Activated T-cell treated with anti-CD3 and anti-CD28 coated beads for 24 hours (primary cell): ENCODE measurements around the gene CIDEB.
A peak's percentile ranks its signal among the peaks of the same experiment; 100 is the strongest.

Experiments used
- DNase-seq: peaks from one replicate; pipeline ENCODE4 v3.0.0-alpha.2; 2020; ENCODE audit warnings: low read depth

CIDEB gene

DNA sequence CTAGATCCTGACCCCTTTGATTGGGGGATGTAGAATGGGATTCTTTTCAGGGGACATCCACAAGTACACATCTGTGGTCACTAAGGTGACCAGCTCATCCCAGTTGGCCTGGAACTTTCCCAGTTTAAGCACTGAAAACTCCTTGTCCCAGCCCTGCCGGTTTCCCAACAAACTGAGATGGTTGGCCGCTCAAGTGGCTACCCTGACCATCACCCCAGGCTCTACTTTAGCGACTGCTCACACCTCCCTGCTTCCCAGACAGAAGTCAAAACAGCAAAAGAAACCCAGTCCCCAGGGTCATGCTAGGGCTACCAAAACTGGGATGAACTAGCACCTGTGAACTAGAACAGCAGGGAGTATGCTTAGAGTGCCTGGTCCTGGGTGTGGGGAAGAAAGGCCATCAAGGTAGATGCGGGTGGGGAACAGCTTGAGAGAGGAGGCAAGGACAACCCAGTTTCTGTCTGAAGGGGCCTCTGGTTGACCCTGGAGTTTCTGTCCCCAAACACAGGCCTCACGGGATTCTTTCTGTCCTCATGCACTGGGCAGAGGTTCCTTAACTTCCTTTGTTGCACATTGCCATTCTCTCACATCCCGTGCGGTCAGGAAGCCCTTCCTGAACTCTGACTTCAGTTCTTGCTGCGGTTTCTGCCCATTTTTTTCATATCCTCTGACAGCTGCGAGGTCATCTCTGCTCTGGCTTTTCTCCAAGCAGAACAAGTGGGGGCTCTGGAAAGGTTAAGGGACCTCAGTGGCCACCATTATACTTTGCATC is 5.1 kb upstream of the CIDEB start:
- no peak for DNase-seq

DNA sequence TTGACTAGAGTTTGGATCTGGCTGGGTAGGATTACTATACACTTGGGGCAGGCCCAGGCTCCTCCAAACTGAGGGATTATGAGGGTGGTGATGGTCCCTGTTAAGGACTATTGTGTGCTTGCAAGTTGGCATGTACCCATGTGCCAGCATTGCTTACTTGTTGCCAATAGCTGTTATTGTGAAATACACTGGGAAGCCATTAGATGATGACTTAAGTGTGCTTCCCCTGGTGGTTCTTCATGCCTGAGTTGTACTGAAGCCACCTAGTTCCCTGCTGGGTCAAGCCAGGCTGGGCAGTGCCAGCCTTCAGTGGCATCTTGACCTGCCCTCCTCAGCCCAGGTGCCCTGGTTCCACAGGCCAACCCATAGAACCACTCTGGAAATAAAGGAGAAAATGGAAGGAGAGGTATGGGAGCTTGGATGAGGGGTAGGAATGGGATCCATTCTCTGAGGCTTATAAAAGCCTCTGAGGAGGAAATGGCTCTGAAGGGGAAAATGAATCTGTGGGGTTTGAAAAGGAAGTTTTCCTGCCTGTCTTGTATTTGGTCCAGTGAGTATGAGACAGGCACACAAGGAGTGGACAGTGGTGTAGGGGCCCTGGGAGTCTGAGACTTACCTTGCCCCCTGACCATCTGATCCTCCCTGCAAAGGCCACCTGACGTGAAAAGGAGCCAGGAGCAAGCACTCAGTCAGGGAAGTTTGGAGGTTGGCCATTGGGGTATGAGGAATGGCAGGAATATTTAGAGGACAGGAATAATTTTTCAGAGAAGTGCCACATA is 4.2 kb upstream of the CIDEB start:
- DNase-seq: no peak

DNA sequence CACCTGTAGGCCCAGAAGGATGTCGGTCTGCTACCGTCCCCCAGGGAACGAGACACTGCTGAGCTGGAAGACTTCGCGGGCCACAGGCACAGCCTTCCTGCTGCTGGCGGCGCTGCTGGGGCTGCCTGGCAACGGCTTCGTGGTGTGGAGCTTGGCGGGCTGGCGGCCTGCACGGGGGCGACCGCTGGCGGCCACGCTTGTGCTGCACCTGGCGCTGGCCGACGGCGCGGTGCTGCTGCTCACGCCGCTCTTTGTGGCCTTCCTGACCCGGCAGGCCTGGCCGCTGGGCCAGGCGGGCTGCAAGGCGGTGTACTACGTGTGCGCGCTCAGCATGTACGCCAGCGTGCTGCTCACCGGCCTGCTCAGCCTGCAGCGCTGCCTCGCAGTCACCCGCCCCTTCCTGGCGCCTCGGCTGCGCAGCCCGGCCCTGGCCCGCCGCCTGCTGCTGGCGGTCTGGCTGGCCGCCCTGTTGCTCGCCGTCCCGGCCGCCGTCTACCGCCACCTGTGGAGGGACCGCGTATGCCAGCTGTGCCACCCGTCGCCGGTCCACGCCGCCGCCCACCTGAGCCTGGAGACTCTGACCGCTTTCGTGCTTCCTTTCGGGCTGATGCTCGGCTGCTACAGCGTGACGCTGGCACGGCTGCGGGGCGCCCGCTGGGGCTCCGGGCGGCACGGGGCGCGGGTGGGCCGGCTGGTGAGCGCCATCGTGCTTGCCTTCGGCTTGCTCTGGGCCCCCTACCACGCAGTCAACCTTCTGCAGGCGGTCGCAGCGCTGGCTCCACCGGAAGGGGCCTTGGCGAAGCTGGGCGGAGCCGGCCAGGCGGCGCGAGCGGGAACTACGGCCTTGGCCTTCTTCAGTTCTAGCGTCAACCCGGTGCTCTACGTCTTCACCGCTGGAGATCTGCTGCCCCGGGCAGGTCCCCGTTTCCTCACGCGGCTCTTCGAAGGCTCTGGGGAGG is 3.1 kb upstream of the CIDEB start, which contains the start of gene LTB4R:
Gene LTB4R, plus strand, starts transcription at position 857 of the 959 bp plus-strand sequence. CDS start 4,150 bp downstream, outside the sequence.
- DNase-seq: peak; percentile 47

DNA sequence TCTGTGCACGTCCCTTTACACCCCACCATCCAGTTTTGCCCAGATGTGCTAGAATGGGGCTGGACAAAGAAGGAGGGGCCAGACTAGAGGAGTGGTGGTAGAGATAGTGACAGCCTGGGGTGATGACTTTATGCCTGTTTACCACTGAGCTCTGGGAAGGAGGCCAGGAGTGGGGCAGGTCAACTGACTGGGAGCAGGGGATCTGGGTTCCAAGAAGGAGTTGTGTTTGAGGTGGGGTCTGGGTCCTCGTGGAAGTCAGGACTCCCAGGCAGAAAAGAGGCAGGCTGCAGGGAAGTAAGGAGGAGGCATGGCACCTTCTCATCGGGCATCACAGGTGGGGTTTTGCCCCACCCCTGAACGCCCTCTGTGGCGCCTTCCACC is 2.5 kb upstream of the CIDEB start:
- DNase-seq: no peak

DNA sequence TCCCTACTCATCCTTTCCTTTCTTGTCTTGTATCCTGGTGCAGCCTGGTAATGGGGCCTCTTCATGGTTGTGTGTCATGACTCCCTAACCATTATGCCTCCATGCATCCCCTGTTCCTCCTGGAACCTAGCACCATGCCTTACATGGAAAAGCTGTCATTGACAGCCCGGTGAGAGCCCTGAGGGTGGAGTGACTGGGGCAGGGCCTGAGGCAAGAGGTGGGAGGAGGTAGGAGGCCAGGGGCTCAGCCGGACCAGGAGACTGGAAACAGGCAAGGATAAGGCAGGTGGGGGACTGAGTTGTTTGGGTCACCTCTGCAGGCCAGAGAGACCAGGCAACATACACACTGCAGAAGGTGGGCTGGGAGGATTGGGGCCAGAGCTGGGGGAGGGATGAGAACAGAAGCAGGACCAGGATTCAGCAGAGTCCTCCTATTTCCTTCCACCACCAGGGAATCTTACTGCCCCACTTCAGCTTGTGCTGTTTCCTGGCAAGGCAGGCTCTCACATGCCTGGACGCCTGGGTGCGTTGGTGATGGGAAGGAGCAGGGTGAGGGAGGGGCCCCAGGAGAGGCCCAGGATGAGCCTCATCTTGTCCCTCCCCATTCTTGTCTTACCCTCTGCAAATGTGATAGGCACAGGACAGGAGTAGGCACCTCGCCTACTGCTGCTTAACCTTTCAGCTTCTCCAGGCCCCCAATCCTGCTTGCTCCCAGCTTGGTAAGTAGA is 1.9 kb upstream of the CIDEB start, which contains the start of gene LTB4R2:
Gene LTB4R2, plus strand, starts transcription at position 603 of the 727 bp plus-strand sequence. CDS start 525 bp downstream, outside the sequence.
- no peak for DNase-seq

DNA sequence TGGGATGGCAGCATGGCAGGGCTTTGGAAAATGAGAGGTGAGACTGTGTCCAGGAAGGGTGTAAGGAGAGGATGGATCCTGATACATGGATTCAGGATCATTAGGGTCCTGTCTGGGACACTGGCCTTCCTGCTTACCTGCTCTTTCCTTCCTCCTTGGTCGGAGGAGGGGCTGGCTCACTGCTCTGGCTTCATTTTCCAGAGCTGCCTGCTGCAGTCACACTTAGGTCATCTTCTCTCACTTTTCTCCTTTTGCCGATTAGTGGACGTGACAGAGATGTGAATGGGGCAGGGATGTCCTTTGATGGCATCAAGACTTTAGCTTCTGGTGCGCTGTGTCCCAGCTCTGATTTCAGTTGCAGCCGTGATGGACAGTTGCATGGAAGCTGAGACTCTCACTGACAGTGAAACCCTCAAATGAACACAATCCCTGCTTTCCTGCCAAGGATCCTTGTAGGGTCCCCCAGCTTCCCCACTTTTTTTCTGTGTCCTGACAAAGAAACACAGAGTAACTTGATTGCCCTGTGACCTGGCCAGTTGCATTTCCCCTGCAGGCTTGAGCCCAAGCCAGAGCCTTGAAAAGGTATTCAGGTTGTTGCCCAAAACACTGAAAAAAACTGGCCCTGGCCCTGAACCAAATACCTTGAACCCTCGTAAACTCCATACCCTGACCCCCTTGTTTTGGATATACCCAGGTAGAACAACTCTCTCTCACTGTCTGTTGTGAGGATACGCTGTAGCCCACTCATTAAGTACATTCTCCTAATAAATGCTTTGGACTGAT is 756 bp upstream of the CIDEB start:
- no peak for DNase-seq

DNA sequence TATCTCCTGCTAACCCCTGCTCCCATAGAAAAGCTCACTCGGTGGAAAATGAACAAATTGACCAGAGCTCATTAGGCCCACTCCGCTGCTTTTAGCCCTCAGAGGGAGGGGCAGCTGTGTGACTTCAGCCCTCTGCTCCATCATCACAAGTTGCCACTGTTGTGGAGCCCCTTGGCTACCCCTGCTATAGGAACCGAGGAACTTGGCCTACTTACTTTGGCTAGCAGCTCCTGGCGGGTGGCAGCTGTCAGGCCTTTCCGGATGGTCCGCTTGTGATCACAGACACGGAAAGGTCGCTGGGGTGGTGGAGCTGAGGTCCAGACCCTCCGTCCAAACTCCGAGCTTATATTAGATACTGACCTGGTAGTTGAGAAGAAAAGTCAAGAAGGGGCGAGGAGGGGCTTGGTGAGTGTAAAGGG is 612 bp downstream of the CIDEB start:
- no peak for DNase-seq

DNA sequence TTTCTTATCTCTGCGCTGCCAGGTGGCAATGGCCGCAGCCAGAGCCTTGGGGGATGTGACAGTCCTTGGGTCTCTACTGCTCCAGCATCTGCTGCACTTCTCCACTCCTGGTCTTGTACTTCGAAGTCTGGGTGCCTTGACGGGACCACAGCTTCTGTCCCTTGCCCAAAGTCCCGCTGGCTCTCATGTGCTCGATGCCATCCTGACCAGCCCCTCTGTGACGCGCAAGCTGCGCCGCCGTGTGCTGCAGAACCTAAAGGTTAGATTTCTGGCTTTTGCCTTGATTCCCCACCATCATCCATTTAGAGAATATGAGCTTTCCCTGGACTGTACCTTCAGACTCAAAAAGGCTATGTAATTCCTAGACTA is 3.8 kb downstream of the CIDEB start:
- no peak for DNase-seq

DNA sequence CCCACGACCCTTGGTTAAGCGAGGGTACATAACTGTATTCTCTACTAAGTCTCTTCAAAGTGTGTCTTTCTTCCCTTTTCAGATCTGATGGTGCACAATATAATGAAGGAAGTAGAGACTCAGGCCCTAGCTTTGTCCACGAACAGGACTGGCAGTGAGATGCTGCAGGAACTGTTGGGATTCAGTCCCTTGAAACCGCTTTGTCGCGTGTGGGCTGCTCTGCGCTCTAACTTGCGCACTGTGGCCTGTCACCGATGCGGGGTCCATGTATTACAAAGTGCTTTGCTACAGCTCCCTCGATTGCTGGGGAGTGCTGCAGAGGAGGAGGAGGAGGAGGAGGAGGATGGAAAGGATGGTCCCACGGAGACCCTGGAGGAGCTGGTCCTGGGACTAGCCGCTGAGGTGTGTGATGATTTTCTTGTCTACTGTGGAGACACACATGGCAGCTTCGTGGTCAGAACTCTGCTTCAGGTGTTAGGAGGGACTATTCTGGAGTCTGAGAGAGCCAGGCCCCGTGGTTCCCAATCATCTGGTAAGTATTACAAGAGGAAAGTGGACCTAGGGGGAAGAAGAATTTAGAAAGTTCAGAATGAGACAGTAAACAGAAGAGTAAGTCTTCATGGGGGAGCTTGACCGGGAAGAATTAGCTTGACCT is 7.3 kb downstream of the CIDEB start:
- DNase-seq: no peak

DNA sequence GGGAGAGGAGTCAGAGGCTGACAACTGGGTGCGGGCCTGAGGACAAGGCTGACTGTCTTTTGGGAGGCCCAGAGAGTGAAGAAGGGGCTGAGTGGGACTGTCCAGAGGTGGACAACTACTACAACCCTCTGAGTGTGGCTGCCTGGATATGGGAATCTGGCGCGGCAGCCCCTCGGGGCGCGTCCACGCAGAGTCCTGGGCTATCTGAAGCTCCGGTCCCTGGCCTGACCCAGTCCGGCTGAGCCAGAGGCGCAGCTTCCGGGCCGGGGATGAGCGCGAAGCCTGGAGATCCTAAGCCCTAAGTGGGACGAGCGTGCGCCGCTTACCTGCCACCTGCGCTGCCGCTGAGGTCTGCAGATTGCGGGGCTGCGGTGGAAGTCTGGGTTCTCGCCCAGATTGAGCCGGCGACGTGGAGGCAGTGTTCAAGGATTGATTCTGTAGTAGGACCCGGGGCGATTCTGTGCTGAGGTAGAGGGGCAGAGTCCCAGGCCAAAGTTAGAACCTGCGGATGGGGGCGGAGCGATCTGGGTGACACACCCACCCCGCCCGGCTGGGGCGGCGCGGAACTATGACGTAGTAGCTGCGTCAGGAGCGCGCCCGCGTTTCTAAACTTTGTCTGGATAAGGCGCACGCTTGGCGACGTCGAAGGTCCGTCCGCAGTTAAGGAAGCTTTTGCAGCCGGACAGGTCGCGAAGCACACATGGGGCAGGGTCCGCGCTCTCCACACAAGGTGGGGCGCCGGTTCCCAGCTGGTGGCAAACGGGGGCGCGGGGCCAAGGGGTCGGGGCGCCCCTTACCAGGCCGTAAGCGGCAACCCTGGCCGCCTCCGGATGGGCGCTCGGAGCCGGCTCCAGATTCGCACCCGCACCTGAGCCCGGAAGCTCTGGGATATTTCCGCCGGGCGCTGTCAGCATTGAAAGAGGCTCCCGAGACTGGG is 8.3 kb downstream of the CIDEB start, which contains the start of the genes DHRS1 and NOP9:
Gene DHRS1, minus strand, starts transcription at position 526 of the 937 bp plus-strand sequence. CDS start 674 bp downstream, outside the sequence.
Gene NOP9, plus strand, starts transcription at position 596 of the 937 bp plus-strand sequence. Its CDS starts 105 bp downstream, at position 701.
- peak; percentile 91 for DNase-seq

DNA sequence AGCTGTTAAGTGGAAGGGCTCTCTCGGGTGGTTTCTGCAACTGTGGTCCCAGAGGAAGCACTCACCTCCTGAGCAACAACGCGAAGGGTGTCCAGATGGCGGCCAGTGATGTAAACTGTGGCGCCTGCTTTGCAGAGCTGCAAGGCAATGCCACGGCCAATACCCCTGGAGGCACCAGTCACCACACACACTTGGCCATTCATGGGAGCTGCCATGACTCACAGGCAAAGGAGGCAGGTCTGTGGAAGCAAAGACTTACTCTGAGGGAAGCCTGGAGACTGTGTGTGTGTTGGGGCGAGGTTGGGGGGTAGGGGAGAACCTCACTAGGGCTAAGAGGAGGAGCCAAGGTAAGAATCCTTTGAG is 8.9 kb downstream of the CIDEB start:
- DNase-seq: no peak

DNA sequence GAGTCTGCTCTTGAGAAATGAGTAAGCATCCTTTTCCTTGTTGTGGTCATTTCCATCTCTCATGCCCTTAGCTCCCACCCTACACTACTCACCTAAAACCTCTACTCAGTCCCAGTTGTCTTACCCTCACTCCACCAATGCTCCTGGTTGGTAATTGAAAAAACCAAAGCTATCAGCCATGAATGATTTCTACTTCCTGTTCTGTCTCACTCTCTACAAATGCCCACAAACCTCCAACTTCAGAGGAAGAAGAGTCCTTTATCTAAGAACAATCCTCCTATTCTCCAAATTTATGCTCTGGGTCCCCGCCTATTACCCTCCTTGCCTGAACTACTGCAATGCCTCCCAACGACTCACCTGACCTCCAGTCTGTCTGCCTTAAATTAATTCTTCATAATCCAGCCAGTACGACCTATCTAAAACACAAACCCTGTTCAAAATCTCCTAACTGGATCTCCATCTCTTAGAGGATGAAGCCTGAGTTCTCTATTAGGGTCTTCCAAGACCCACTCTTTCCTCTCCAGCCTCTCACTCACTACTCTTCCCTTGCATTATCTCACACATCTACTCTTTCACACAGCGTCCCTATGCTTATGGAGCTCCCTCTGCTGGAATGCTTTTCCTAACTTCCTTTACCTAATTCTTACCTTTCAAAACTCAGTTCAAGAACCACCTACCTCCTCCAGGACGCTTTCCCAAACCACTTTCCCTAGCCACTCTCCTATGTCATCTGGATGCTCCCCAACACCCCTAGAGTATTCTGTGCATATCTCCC is 10.4 kb downstream of the CIDEB start:
- DNase-seq: no peak

DNA sequence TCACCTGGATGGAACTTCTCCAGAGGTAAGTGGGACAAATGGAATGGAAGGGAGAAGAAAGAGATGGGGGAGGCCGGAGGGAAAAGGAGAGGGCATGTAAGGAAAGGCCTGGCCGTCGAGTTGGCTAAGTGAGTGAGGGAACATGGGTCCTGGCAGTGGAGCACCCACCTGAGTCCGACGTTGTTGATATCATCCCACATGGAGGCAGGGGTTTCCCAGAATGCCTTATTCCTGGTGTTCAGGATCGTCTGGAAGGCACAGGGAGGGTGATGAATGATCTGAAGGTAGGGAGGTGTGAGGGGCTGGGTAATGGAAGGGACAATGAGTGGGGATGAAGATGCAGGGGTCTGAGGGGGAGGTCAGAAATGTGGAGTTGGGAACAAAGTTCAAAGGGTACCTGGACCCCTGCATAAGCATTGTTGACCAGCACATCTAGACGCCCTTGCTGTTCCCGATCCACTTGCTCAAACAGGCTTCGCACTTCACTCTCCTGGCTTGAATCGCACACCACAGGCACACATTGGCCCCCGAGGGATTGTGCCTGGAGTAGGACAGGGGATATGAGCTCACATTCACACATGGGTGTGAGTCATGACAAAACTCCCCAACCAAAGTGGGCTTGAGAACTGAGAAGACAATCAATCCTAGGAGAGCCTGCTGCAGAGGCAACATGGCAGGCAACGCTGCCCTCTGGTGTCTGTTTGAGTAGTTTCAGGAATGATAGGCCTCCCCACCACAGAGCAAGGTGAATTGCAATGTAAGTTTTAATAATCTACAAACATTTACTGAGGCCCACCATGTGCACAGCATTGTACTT is 11.2 kb downstream of the CIDEB start:
- DNase-seq: peak; percentile 75

DNA sequence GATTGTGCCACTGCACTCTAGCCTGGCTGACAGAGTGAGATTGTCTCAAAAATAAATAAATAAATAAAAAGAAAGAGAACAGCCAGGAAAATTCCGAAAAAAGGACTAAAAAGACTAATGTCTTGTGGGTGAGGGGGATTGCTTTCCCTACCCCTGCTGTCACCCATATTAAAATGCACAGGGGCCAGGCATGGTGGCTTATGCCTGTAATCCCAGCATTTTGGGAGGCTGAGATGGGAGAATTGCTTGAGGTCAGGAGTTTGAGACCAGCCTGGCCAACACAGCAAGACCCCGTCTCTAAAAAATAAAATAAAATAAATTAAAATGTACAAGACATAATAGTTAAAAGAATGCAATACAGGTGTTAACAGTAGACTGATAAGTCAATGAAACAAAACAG is 14.3 kb downstream of the CIDEB start:
- DNase-seq: no peak

DNA sequence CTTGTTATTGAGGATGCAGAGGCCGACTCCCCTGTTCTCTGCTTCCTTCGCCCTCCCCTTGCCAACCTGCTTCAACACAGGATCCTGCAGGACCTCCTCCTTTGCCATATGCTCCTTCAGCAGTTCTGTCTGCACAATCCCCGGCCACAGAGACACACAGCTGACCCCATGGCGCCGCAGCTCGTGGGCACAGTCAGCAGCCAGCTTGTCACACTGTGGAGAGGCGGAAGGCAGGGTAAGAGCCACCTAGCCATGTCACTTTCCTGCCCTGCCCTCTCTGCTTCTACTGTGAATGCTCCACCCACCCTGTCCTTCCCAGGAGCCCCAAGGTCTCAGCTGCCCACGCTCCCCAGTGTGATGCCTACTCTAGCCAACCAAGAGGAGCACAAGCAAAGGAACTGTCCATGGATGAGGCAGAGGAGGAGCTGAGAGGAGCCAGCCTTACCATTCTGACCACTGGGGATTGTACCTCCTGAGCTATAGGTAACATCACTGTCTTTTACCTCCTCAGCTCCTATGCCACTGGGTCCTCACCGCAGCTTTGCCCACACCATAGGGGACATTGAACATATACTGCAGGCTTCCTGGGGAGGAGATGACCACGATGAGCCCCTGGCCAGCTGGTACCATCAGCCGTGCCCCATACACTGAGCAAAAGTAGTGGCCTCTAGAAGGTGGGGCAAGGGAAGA is 15.5 kb downstream of the CIDEB start:
- no peak for DNase-seq

DNA sequence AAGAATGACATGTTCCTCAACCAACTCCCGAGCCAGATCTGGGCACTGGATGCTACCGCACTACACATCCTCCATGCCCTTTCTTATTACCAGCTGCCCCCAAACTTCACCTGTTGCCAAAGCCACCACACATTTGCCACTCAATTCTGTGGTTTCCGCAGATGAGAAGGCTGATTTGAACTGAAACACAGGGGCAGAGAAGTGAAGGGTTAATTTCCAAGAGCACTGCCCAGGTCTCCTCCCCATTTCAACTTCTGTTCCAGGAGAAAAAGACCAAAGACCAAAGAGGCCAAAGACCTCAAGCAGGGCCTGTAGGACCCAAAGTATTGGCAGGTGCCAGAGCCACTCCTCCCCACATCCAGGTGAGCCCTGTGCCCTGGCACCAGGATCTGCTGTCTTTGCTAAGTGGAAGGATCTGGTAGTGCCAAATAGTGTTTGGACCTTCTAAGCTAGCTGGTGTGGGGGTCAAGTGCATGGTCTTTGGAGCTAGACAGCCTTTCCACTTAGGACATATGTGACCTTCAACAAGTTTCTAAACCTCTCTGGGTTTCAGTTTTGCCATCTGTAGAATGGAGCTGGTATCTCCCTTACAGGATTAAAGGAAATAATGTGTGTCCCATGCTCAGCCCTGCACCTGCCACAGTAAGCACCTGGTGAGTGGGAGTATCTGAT is 16.2 kb downstream of the CIDEB start:
- DNase-seq: no peak
